ENCODE results near the gene SNX18.
"Not testable (repeated sequence)": the region's sequence is repeated elsewhere in the genome, so short reads cannot be mapped to it uniquely, and the experiment has no call there.

DNA sequence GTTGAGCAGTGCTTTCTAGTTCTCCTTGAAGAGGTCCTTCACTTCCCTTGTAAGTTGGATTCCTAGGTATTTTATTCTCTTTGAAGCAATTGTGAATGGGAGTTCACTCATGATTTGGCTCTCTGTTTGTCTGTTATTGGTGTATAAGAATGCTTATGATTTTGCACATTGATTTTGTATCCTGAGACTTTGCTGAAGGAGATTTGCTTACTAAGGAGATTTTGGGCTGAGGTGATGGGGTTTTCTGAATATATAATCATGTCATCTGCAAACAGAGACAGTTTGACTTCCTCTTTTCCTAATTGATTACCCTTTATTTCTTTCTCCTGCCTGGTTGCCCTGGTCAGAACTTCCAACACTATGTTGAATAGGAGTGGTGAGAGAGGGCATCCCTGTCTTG, 31.9 kb upstream of the SNX18 start:
- TF ChIP-seq, protein P1, sequence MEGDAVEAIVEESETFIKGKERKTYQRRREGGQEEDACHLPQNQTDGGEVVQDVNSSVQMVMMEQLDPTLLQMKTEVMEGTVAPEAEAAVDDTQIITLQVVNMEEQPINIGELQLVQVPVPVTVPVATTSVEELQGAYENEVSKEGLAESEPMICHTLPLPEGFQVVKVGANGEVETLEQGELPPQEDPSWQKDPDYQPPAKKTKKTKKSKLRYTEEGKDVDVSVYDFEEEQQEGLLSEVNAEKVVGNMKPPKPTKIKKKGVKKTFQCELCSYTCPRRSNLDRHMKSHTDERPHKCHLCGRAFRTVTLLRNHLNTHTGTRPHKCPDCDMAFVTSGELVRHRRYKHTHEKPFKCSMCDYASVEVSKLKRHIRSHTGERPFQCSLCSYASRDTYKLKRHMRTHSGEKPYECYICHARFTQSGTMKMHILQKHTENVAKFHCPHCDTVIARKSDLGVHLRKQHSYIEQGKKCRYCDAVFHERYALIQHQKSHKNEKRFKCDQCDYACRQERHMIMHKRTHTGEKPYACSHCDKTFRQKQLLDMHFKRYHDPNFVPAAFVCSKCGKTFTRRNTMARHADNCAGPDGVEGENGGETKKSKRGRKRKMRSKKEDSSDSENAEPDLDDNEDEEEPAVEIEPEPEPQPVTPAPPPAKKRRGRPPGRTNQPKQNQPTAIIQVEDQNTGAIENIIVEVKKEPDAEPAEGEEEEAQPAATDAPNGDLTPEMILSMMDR (conservative IDR thresholded peaks at IDR 0.05; ENCODE audit: low read length), result not testable (repeated sequence)
- not testable (repeated sequence) for TF ChIP-seq EZH2phosphoT487 (IDR thresholded peaks at IDR 0.05; ENCODE audit: borderline replicate concordance)

Measured in Loucy (cell line).